Fibroblast of lung (primary cell): ENCODE measurements around the gene KDM4D. TPM values are rescaled to one million over a fixed set of nuclear protein-coding genes. Genes with fewer than 3 reads are reported as not detected.

Experiments
- DNase-seq, 2 donors: peaks; one replicate each; pipeline versions ENCODE4 v3.0.0 to v3.0.0-alpha.2; 2010; ENCODE audit warnings: low read depth in 2 of 2
- H2AFZ ChIP-seq: 2 replicates; pipeline ENCODE4 v1.5.1; 2012; ENCODE audit warnings: low read length, control low read depth, inconsistent platforms
- H3K27ac ChIP-seq: 2 replicates; pipeline ENCODE4 v1.5.1; 2011; ENCODE audit warnings: low read length, control low read depth; ENCODE audit not compliant: insufficient read depth
- H3K27me3 ChIP-seq: 2 replicates; pipeline ENCODE4 v1.5.1; 2011; ENCODE audit warnings: mild to moderate bottlenecking, low read length; ENCODE audit not compliant: control insufficient read depth, insufficient read depth
- H3K36me3 ChIP-seq: 2 replicates; pipeline ENCODE4 v1.5.1; 2011; ENCODE audit warnings: low read length; ENCODE audit not compliant: control insufficient read depth, insufficient read depth
- H3K4me1 ChIP-seq: 2 replicates; pipeline ENCODE4 v1.5.1; 2011; ENCODE audit warnings: low read length; ENCODE audit not compliant: control insufficient read depth, insufficient read depth; ENCODE audit errors: extremely low read depth
- H3K4me2 ChIP-seq: 2 replicates; pipeline ENCODE4 v1.5.1; 2011; ENCODE audit warnings: low read length, control low read depth; ENCODE audit not compliant: insufficient read depth; ENCODE audit errors: extremely low read depth
- H3K4me3 ChIP-seq, 4 experiments: fragments of 200-600 bp in 1 of 4; sonication (generic) in 1 of 4; replicated peaks in 1 of 4; 2 replicates each; pipeline ENCODE4 v1.5.1; 2011 to 2016; ENCODE audit warnings: low read length in 4 of 4, low read depth in 3 of 4, mild to moderate bottlenecking in 3 of 4, control low read depth in 2 of 4, inconsistent platforms in 1 of 4, mixed read lengths in 1 of 4; ENCODE audit not compliant: insufficient read depth in 1 of 4; ENCODE audit errors: control extremely low read depth in 1 of 4
- H3K79me2 ChIP-seq: 2 replicates; pipeline ENCODE4 v1.5.1; 2012; ENCODE audit warnings: mild to moderate bottlenecking, low read length, inconsistent platforms; ENCODE audit not compliant: control insufficient read depth, insufficient read depth
- H3K9ac ChIP-seq: 2 replicates; pipeline ENCODE4 v1.5.1; 2011; ENCODE audit warnings: mild to moderate bottlenecking, low read length, control low read depth; ENCODE audit not compliant: insufficient read depth
- H3K9me3 ChIP-seq: 2 replicates; pipeline ENCODE4 v1.5.1; 2012; ENCODE audit warnings: low read depth, low read length; ENCODE audit not compliant: control insufficient read depth, insufficient read depth
- H4K20me1 ChIP-seq: 2 replicates; pipeline ENCODE4 v1.5.1; 2011; ENCODE audit warnings: low read length; ENCODE audit not compliant: control insufficient read depth, insufficient read depth; ENCODE audit errors: extremely low read depth
- CTCF ChIP-seq, 2 donors: IDR thresholded peaks in 1 of 2; conservative IDR thresholded peaks in 1 of 2; 1 replicate in 1 of 2; 2 replicates in 1 of 2; pipeline ENCODE4 v1.5.1; 2011 to 2012; ENCODE audit warnings: low read length in 2 of 2, control low read depth in 1 of 2, inconsistent platforms in 1 of 2, low read depth in 1 of 2, mild to moderate bottlenecking in 1 of 2
- EZH2 ChIP-seq: IDR thresholded peaks from 2 replicates; pipeline ENCODE4 v1.5.1; 2012; ENCODE audit warnings: low read length, control low read depth, mild to moderate bottlenecking; ENCODE audit errors: missing control alignments
- polyA plus RNA-seq, 2 donors: library from polyadenylated mRNA; depleted of rRNA in 1 of 2; stranded (reverse) in 1 of 2; unstranded in 1 of 2; fragments of >200 nt; gene quantifications; 2 replicates each; pipeline ENCODE4 v1.2.1, GENCODE V29; 2011 to 2012; ENCODE audit warnings: missing spikeins in 1 of 2
- total RNA-seq: library from RNA; depleted of rRNA; stranded (reverse); fragments of >200 nt; gene quantifications from 2 replicates; pipeline ENCODE4 v1.2.1, GENCODE V29; 2014

Gene KDM4D
- total and polyA plus RNA-seq, 2 donors (not counting 1 experiment from before 2014, with no cell fraction given) = 0.50 to 0.94 TPM

DNA sequence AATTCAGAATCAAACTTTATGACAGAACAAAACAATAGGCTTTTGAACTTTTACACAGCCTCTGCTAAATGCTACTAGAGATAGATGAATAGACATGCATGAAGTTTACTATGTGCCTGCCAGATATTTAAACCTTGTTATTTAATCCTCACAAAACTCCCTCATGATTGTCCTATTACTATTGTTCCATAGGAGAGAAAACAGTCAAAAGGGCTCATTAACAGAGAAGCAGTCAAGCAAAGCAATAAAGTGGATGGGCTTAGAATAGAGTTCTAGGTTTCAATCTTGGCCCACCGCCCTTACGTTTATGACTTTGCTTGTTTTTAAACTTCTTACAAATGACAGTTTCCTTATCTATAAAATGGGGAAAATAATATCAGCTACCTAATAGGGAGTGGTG, 13.0 kb upstream of the KDM4D start:
- Histone ChIP-seq H3K9me3 (no peaks in the 10 kb centered on the region), H3K4me1 (peaks cover 4% of the 10 kb centered on the region), H3K4me2 (no peak overlapping the region), H2AFZ (no peak overlapping the region), H3K79me2 (no peaks in the 10 kb centered on the region), H3K27ac (no peak overlapping the region), H4K20me1 (no peaks in the 10 kb centered on the region), H3K27me3 (no peaks in the 10 kb centered on the region), H3K4me3 (no peak overlapping the region), H3K36me3 (peaks cover 2% of the 10 kb centered on the region), H3K9ac (no peak overlapping the region)
- no peak for TF ChIP-seq EZH2
- TF ChIP-seq CTCF (conservative IDR thresholded peaks at IDR 0.05 in 1 of 2, IDR thresholded peaks at IDR 0.05 in 1 of 2; ENCODE audit: low read depth in 1 of 2, low read length in 2 of 2) = no peak
- DNase-seq = no peak

- Histone ChIP-seq H3K4me3 (no peak overlapping the region), H3K27me3 (no peaks in the 10 kb centered on the region), H2AFZ (no peak overlapping the region), H3K79me2 (no peaks in the 10 kb centered on the region), H3K4me2 (no peak overlapping the region), H3K36me3 (peaks cover 9% of the 10 kb centered on the region), H3K4me1 (peaks cover 4% of the 10 kb centered on the region), H3K27ac (no peak overlapping the region), H4K20me1 (no peaks in the 10 kb centered on the region), H3K9ac (no peak overlapping the region), H3K9me3 (no peaks in the 10 kb centered on the region)
- TF ChIP-seq EZH2 = no peak
- TF ChIP-seq CTCF (conservative IDR thresholded peaks at IDR 0.05 in 1 of 2, IDR thresholded peaks at IDR 0.05 in 1 of 2; ENCODE audit: low read depth in 1 of 2, low read length in 2 of 2) = no peak
- no peak for DNase-seq
Observed at GRCh38 chr11:94961255-94961654, 12.3 kb upstream of the KDM4D start.

GRCh38 chr11:94964934-94965333, 8.6 kb upstream of the KDM4D start:
- Histone ChIP-seq H3K4me1 (peaks cover 3% of the 10 kb centered on the region), H2AFZ (no peak overlapping the region), H3K9me3 (no peaks in the 10 kb centered on the region), H3K9ac (no peak overlapping the region), H3K27ac (no peak overlapping the region), H3K4me2 (no peak overlapping the region), H3K4me3 (no peak overlapping the region), H3K79me2 (no peaks in the 10 kb centered on the region), H3K36me3 (peaks cover 10% of the 10 kb centered on the region), H4K20me1 (no peaks in the 10 kb centered on the region), H3K27me3 (no peaks in the 10 kb centered on the region)
- no peak for DNase-seq
- TF ChIP-seq CTCF (conservative IDR thresholded peaks at IDR 0.05 in 1 of 2, IDR thresholded peaks at IDR 0.05 in 1 of 2; ENCODE audit: low read depth in 1 of 2, low read length in 2 of 2) (no peak), EZH2 (no peak)
